Measurements from ENCODE around the gene NRARP. TPM values are rescaled to one million over a fixed set of nuclear protein-coding genes. Genes with fewer than 3 reads are reported as not detected.

Gene NRARP
- total and polyA plus RNA-seq, 2 of the 8 experiments (the other 6 are each of a cell fraction or from before 2014, with no cell fraction given) = 32.5 to 37.2 TPM

DNA sequence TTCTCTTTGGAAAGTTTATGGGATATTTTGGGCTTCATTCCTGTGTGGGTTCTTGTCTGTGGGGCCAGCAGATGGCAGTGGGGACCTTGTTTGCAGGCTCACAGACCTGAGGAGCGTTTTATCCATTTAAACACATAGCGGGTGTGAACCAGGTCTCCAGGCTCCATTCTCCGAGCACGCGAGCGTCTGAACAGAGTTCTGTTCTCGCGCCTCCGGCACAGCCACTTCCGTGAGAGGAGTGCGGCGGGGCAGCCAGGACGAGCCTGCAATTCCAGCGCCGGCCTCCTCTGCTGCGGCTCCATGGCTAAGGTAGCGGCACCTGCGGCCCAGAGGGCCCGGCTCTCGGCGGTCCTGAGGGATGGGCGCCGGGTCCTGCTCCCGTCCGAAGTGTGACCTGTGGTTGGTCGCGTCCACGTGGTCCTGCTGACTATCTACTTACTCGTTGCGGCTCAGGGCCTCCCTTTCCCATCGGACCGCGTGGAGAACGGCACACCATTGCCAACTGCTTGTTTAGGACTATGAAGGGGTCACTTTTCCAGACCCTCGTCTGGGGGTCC, 7.3 kb downstream of the NRARP start:
- no peak overlapping the region for H3K9ac ChIP-seq (replicated peaks in 1 of 4; ENCODE audit: extremely low read depth in 1 of 4, low read depth in 3 of 4, low read length in 3 of 4)
- H3K27ac ChIP-seq (ENCODE audit: low read depth, low read length) = no peak overlapping the region
- no peak overlapping the region for H2AK5ac ChIP-seq (ENCODE audit: low read depth, low read length)
- H4K20me1 ChIP-seq (replicated peaks in 1 of 2; ENCODE audit: control insufficient read depth in 1 of 2, insufficient read depth in 2 of 2, low read length in 2 of 2) = peaks cover 3 to 8% of the 10 kb centered on the region in 2 experiments
- FAIRE-seq = no peak
- H3K79me2 ChIP-seq (ENCODE audit: control insufficient read depth in 1 of 2, insufficient read depth in 2 of 2, low read length in 2 of 2) = no peaks in the 10 kb centered on the region
- peaks cover 0 to 24% (median 12%) of the 10 kb centered on the region in 4 experiments; a peak in 5 of 7 replicates for H3K27me3 ChIP-seq (replicated peaks in 1 of 4; ENCODE audit: control insufficient read depth in 3 of 4, extremely low read depth in 1 of 4, insufficient read depth in 3 of 4, low read length in 3 of 4)
- no peaks in the 10 kb centered on the region for H3K79me1 ChIP-seq (ENCODE audit: low read depth, low read length)
- no peak overlapping the region for H3K23ac ChIP-seq (ENCODE audit: insufficient read length)
- H3K14ac ChIP-seq (ENCODE audit: insufficient read length) = no peak overlapping the region
- peak overlapping the region; percentile 95; the same call in 1 of the 2 replicates for H2BK15ac ChIP-seq (ENCODE audit: low read length)
- CTCF ChIA-PET (ENCODE audit: partially characterized antibody) = interaction anchor here (0.7 to 2.7 kb wide), 7 partner anchors 24 to 294 kb away, joined by 3 to 7 read pairs (median 3); no protein-coding TSS in a partner anchor
- no peaks in the 10 kb centered on the region for H3K36me3 ChIP-seq (ENCODE audit: control insufficient read depth in 2 of 4, insufficient read depth in 4 of 4, low read length in 3 of 4)
- peak overlapping the region; percentile 99; the same call in 1 of the 2 replicates for H2BK20ac ChIP-seq (ENCODE audit: low read length)
- no peak overlapping the region for H2AFZ ChIP-seq (ENCODE audit: low read length)
- H2BK12ac ChIP-seq (ENCODE audit: low read depth, low read length) = peak overlapping the region; percentile 94; the same call in 1 of the 2 replicates
- H4K8ac ChIP-seq (ENCODE audit: extremely low read depth, insufficient read depth, low read length) = peak overlapping the region; percentile 83; the same call in 1 of the 2 replicates
- DNase-seq (ENCODE audit: low read depth in 1 of 2, low spot score in 2 of 2) = no peak
- peaks cover 3 to 28% (median 24%) of the 10 kb centered on the region in 4 experiments for H3K4me1 ChIP-seq (replicated peaks in 1 of 4; ENCODE audit: control insufficient read depth in 3 of 4, insufficient read depth in 4 of 4, low read length in 3 of 4)
- no peak overlapping the region for H3K56ac ChIP-seq (replicated peaks; ENCODE audit: insufficient read length, low read depth, low read length)
- peak overlapping the region; percentile 79 for H4K91ac ChIP-seq (replicated peaks; ENCODE audit: insufficient read length, low read length)
- peak overlapping the region in 2 of 4 experiments; percentile 10 to 60; a peak in 2 of 8 replicates for H3K4me3 ChIP-seq (ENCODE audit: extremely low read depth in 1 of 4, insufficient read depth in 2 of 4, low read depth in 3 of 4, low read length in 4 of 4)
- H3K4me2 ChIP-seq (ENCODE audit: insufficient read depth in 1 of 2, low read depth in 2 of 2, low read length in 2 of 2) = peak overlapping the region; percentile 30 to 63
- 40% methylated on average over 32 of the region's 35 CpGs; no CpG with 5 or more reads in 1 of the 2 experiments for WGBS, 2 experiments (ENCODE audit: extremely low coverage in 1 of 2, insufficient coverage in 1 of 2, insufficient read length in 1 of 2, insufficient replicate concordance in 2 of 2, low coverage in 1 of 2, low lambda C conversion rate in 2 of 2, missing lambda C conversion rate in 1 of 2)
- H2BK5ac ChIP-seq (ENCODE audit: low read depth, low read length) = no peak overlapping the region
- H3K18ac ChIP-seq (ENCODE audit: extremely low read depth, low read length) = peak overlapping the region; percentile 52; the same call in 1 of the 2 replicates
- peaks cover 0 to 4% of the 10 kb centered on the region in 2 experiments; a peak in 2 of 4 replicates for H3K9me3 ChIP-seq (ENCODE audit: insufficient read depth in 2 of 2, low read depth in 1 of 2, low read length in 1 of 2)
- H3K4ac ChIP-seq (replicated peaks; ENCODE audit: insufficient read length, low read depth, low read length) = peak overlapping the region; percentile 6
- TF ChIP-seq RAD21 (IDR thresholded peaks at IDR 0.05 in 1 of 2, conservative IDR thresholded peaks at IDR 0.05 in 1 of 2; ENCODE audit: low read depth in 2 of 2, low read length in 2 of 2) (peak in 1 of 2 experiments; percentile 39; a peak in 3 of 4 replicates), RFX5 (IDR thresholded peaks at IDR 0.05; ENCODE audit: borderline replicate concordance, low read depth, low read length) (no peak), CBX8 (IDR thresholded peaks at IDR 0.05; ENCODE audit: borderline replicate concordance, low read depth, low read length) (no peak), TEAD4 (IDR thresholded peaks at IDR 0.05; ENCODE audit: low read depth, low read length) (no peak), SRF (IDR thresholded peaks at IDR 0.05; ENCODE audit: low read depth, low read length) (no peak)
- TF ChIP-seq, protein P1, sequence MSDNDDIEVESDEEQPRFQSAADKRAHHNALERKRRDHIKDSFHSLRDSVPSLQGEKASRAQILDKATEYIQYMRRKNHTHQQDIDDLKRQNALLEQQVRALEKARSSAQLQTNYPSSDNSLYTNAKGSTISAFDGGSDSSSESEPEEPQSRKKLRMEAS (IDR thresholded peaks at IDR 0.05) = peak; percentile 85
- TF ChIP-seq, protein P2, sequence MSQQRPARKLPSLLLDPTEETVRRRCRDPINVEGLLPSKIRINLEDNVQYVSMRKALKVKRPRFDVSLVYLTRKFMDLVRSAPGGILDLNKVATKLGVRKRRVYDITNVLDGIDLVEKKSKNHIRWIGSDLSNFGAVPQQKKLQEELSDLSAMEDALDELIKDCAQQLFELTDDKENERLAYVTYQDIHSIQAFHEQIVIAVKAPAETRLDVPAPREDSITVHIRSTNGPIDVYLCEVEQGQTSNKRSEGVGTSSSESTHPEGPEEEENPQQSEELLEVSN (IDR thresholded peaks at IDR 0.05) = peak; percentile 84
- TF ChIP-seq, protein P3, sequence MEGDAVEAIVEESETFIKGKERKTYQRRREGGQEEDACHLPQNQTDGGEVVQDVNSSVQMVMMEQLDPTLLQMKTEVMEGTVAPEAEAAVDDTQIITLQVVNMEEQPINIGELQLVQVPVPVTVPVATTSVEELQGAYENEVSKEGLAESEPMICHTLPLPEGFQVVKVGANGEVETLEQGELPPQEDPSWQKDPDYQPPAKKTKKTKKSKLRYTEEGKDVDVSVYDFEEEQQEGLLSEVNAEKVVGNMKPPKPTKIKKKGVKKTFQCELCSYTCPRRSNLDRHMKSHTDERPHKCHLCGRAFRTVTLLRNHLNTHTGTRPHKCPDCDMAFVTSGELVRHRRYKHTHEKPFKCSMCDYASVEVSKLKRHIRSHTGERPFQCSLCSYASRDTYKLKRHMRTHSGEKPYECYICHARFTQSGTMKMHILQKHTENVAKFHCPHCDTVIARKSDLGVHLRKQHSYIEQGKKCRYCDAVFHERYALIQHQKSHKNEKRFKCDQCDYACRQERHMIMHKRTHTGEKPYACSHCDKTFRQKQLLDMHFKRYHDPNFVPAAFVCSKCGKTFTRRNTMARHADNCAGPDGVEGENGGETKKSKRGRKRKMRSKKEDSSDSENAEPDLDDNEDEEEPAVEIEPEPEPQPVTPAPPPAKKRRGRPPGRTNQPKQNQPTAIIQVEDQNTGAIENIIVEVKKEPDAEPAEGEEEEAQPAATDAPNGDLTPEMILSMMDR (IDR thresholded peaks at IDR 0.05; ENCODE audit: control extremely low read depth in 1 of 3, insufficient read depth in 1 of 3, low read depth in 1 of 3, low read length in 3 of 3) = peak in 1 of 3 experiments; percentile 18; a peak in 1 of 4 replicates
- POLR2A ChIA-PET (ENCODE audit: partially characterized antibody) = no interaction called here
- H4K5ac ChIP-seq (ENCODE audit: insufficient read length, low read depth, low read length) = no peak overlapping the region
- H2BK120ac ChIP-seq (replicated peaks; ENCODE audit: low read depth, low read length) = no peak overlapping the region
- H3K23me2 ChIP-seq (ENCODE audit: low read depth, low read length) = peaks cover 4% of the 10 kb centered on the region; the same call in 1 of the 2 replicates
